Smooth muscle cell of the umbilical artery (primary cell): ENCODE data around the gene CABP4. TPM values are rescaled to one million over a fixed set of nuclear protein-coding genes. Genes with fewer than 3 reads are reported as not detected.

Experiments
- total RNA-seq: library from RNA; depleted of rRNA; stranded (reverse); fragments of >200 nt; gene quantifications from 2 replicates; pipeline ENCODE4 v1.2.3, GENCODE V29; 2014

CABP4 gene
- not detected in 2 replicates for total RNA-seq

DNA sequence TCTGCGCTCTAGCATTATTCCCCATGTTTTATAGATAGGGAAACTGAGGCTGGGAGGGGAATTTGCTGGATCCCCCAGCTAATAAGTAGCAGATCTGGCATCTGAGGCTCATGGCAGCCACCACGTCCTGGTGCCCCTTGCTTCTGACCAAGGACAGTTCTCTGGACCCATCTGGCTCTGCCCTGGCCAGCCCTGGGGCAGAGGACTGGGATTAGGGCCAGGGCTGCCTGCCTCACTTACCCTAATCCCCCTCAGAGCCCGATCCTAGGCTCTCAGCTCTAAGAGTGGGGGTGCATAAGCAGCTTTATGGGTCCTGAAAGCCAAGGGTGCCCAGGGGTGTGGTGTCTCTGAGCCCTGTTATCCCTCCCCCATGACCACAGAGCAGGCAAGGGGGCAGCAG lies at the start of gene CABP4:
TSS of gene CABP4 (plus strand) at position 301 of the 400 bp plus-strand sequence. CDS start at position 371, 70 bp downstream.

DNA sequence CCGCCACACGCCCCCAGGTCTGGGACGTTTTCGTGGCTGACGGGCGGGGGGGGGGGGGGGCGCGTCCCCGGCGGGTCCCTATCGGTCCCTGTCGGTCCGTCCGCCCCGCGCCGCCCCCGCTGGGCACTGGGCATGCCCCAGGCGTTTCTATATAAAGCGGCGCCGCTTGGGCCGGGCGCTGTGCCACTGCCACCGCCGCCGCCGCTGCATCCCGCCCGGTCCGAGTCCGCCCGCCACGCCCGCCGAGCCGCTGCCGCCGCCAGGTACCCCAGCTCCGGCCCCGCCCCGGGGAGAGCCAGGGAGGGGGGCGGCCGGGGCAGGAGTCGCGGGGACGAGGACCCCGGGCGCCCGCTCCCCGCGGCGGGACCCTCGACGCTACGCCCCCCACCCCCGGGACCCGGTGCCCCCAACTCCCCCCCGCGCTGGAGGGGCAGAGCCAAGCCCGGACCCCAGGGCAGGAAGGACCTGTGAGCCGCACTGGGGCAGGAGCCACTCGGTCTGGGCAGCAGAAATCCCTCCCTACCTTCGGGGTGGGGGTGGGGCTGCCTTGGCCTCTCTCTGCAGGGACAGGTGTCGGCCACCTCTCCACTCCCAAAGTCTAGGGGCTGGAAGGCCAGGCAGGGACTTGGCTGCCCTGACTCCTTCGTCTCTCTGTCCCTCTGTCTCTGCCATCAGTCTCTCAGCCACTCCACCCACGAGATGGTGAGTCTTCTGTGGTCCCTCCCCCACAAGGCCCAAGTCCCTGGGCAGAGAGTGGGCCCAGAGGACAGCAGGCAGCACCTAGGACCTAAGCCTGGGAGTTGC lies 39.5 kb upstream of the CABP4 start, which contains the start of gene CARNS1:
TSS of gene CARNS1 (plus strand) at position 178 of the 804 bp plus-strand sequence. CDS start at position 700, 522 bp downstream.

DNA sequence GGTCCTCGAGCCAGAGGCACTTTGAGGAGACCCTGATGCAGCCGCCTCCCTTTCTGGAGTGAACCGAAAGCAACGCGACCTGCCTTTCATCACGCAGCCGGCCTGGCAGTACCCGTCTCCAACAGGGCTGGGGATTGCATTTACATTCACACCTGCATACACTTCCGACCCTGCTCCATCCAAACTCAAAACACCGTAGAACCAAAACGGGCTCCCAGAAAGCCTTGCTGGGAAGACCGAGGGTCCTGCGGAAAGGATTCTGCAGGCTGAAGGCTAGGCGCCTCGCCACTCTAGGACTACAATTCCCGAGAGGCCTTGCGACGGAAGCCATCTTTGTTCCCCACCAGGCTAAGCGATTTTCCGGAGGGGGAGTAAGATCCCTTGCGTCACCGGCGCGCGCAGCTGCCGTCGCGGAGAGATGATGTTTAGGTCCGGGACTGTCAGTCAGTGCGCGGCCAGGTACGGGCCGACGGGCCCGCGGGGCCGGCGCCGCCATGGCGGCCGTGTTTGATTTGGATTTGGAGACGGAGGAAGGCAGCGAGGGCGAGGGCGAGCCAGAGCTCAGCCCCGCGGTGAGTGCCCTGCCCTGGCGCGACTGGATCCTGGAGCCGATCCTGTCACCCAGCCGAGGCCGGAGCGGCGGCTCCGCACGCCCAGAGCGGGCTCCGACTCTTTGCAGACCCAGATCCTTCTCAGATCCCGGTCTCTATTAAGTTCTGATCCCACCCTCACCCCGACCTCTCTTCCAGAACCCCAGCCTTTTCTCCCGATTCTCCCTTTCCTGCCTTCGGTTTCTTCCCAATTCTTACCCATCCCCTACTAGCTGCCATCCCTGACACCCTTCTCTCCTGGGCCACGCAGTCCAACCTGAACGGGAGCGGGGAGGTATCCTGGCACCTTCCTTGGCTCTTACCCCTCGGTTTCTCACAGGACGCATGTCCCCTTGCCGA lies 26.8 kb upstream of the CABP4 start, which contains the start of gene RPS6KB2:
TSS of gene RPS6KB2 (plus strand) at position 443 of the 950 bp plus-strand sequence. CDS start at position 495, 52 bp downstream.

DNA sequence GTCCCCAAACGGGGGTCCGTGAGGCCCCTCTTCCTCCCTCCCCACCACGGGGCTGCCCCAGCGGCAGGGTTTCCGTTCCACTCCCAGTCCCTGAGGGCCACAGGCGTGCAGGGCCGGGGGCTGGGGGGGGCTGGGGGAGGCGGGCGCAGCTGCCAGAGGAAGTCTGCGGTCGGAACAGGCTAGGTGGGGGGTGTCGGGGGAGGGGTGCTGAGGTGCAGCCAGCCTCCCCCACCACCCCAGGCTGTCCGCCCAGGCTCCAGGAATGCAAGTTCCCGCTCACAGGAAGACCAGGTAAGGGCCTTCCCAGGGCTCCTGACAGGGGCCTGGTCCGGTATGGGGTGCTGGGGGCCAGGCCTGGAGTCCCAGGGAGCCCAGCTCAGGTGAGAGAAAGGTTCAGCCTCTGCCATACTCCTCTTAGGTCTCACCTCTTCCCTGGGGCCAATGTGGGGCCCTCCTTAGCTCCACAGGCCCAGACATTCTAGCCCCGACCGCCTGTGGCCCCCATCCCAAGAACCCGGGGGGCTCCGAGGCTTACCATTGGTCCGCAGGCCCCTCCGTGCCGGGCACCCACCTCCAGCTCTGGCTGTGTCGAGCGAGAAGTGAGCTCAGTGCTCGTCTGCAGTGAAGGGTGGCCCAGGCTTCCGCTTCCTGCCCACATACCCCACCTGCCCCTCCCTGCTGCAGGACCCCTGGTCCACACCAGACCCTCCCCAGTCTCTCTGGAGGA lies 17.9 kb upstream of the CABP4 start, which contains the start of gene PTPRCAP:
TSS of gene PTPRCAP (minus strand) at position 601 of the 727 bp plus-strand sequence. CDS start at position 538, 63 bp downstream.

DNA sequence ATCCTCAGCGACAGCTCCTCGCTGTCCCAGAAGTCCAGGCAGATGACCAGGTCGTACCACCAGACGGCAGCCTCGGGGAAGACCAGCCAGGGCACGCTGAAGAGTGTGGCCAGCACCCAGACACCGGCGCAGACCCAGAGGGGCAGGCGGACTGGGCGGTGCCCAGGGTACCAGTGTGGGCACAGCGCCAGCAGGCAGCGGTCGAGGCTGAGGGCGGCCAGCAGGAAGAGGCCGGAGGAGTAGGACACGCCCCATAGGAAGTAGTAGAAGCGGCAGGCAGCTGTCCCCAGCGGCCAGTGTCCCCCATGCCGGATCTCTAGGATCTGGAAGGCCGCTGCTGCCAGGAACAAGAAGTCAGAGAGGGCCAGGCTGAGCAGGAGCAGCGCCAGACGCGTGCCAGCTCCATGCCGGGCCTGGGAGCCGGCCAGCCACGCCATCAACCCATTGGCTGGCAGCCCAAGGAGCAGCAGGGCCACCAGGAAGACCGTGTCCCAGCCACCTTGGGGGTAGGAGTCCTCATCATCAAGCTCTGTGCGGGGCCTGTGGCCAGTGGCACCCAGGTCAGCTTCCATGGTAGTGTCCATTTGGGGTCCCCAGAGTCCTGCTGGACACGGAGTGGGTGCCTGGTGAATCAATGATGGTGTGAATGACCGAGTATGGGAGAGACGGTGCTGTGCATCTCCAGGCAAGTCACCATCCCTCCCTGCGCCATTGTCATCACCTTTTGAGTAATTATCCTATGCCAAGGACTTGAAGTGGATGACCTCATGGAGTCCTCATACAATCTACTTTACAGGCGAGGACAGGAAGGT lies 2.8 kb upstream of the CABP4 start, which contains the start of gene GPR152:
TSS of gene GPR152 (minus strand) at position 589 of the 812 bp plus-strand sequence. CDS start at position 584, 5 bp downstream.

DNA sequence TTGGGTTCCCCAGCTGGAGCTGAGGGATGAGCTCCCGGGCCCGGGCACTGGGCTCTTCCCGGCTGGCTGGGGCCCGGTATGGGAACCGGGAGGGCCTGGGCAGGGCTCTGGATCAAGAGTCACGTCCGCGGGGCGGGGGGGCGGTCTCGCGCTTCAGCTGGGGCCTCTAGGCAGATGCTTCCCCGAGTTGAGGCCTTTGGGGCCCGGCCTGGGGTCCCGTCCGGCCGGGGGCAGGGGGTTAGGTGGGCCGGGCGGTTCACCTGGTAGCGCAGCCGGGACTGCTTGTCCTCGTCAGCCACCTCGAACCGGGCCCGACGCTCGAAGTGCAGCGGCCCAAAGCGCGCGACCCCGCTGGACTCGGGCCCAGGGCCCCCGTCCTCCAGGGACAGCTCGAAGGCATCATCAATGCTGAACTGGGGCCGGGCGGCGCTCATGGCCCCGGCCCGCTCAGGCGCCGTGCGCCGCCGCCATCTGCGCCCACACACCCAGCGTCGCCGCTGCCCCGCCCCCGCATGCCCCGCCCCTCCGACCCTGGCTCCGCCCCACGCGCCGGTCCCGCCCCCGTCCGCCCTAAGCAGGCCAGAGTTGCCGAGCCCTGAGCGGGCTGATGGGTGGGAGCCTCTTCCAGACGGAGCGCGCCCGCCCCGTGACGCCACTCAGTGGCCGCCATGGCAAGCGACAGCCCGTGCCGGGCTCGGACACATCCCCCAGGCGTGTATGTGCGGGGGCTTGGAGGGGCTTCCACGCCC lies 13.8 kb downstream of the CABP4 start, which contains the start of gene TMEM134:
TSS of gene TMEM134 (minus strand) at position 493 of the 749 bp plus-strand sequence. CDS start at position 434, 59 bp downstream.

DNA sequence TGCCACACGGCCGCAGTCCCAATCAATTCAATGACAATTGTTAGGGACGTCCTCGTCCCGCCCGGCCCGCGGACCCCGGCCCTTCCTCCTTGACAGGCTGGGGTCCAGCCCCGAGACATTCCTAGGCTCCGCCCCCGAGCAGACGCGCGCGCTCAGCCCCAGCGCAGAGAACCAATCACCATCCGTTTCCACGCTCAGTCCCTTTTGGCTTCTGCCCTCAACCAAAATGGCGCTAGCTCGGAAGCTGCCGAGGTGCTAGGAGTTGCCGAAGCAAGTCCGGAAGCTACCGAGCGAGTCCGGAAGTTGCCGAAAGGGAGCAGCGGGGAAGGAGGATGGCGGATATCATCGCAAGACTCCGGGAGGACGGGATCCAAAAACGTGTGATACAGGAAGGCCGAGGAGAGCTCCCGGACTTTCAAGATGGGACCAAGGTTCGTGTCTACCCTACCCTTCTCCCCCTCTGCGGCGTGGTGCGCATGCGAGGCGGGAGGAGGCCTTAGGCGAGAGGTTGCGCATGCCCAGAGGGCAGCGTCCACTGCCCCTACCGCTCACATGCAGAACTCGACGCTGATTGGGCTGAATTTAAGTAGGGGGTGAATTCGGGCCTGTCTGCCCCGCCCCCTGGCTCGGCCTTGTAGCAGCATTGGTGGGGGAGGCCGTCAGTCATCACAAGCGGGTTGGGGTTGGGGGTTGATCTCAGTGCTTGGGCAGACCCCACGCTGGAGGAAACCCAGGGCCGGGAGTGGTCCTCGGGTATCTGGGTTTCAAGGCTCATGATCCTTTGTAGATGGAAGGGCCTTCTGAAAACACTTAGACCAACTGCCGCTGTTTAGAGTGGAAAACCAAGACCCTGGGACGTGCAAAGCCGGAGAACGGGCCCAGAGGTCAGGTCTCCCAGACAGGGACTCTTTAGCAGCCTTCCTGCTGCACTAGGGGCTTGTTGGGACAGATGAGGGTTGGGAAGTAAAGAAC lies 28.0 kb downstream of the CABP4 start, which contains the start of gene AIP:
TSS of gene AIP (plus strand) at position 200 of the 972 bp plus-strand sequence. CDS start at position 333, 133 bp downstream.

DNA sequence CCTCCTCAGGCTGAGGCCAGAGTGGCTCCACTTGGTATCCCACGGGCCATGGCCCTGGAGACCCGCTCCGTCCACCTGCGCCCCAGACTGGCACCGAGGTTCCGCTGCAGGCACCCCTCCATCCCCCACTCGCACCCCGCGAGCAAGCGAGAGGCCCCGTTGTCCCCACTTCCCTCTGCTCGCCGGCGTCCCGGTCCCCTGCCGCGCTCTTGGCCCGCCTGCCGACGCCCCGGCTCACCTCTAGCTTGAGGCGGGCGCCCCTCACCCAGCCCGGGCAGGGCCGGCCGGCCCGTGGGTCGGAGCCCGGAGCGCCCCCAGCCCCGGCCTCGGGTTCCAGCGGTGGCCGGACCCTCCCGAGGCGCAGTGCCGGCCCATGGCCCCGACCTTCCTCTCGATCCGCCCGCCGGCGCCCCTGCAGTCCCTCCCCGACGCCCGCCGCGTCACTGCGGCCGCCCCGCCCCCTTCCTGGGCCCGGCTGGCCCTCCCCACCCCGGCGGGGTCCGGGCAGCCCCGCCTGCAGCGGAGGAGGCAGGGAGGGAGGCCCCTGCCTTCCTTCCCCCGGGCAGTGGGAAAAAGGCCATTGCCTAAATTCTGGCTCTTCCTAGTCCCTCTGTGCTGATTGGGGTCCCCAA lies 49.9 kb downstream of the CABP4 start, which contains the start of gene PITPNM1:
TSS of gene PITPNM1 (minus strand) at position 414 of the 632 bp plus-strand sequence. CDS start 1,183 bp downstream, outside the sequence.

DNA sequence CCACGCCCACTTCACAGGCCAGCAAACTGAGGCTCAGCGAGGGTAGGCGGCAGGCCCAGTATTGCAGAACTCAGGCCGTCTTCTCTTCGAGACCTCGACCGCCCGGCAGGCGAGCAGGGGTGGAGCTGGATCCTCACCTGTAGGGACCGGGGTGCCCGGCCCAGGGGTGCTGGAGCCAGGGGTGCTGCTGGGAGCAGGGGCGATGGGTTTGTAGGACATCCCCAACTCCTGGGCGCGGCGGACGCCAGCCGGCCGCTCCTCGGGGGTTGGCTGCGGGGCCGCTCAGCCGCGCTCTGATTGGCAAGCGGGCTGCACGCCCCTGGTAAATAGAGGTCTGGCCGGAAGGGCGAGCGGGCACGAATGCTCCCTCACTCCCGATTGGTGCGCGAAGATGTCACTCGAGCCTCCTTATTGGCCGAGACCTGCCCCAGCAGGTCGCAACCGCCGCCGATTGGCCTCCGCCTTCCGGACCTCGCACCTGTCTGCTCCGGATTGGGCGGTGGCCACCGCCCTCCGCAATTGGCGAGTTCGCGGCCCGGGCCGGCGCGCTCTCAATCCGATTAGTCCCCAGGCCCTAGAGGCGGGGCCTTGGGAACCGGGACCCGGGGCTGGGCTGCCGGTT lies 52.8 kb downstream of the CABP4 start, which contains the start of gene CDK2AP2:
TSS of gene CDK2AP2 (minus strand) at position 299 of the 622 bp plus-strand sequence. CDS start at position 219, 80 bp downstream.

Other genes starting within 250 kb of the CABP4 start
- gene GRK2, start 188.9 kb upstream of the CABP4 start, total RNA-seq, result 24.6 and 33.1 TPM in 2 replicates
- gene ANKRD13D, start 166.1 kb upstream of the CABP4 start, total RNA-seq, result 39.8 and 50.2 TPM in 2 replicates
- gene SSH3, start 151.8 kb upstream of the CABP4 start, total RNA-seq, result 13.1 and 18.6 TPM in 2 replicates
- 44.2 and 48.7 TPM in 2 replicates for gene POLD4, start 101.8 kb upstream of the CABP4 start, total RNA-seq
- gene CLCF1, start 81.8 kb upstream of the CABP4 start, total RNA-seq, result 1.8 and 4.2 TPM in 2 replicates
- 5.2 and 7.4 TPM in 2 replicates for gene RAD9A, start 63.4 kb upstream of the CABP4 start, total RNA-seq
- 92.3 and 121 TPM in 2 replicates for gene PPP1CA, start 53.5 kb upstream of the CABP4 start, total RNA-seq
- not detected in 2 replicates for gene TBC1D10C, start 51.3 kb upstream of the CABP4 start, total RNA-seq
- 0.30 and 0.51 TPM in 2 replicates for gene CARNS1, start 39.7 kb upstream of the CABP4 start, total RNA-seq
- 34.6 and 38.0 TPM in 2 replicates for gene RPS6KB2, start 26.9 kb upstream of the CABP4 start, total RNA-seq
- 0.42 TPM in 1 of 2 replicates, not detected in the other for gene PTPRCAP, start 17.7 kb upstream of the CABP4 start, total RNA-seq
- gene CORO1B, start 11.9 kb upstream of the CABP4 start, total RNA-seq, result 123 and 144 TPM in 2 replicates
- gene GPR152, start 2.6 kb upstream of the CABP4 start, total RNA-seq, result not detected in 2 replicates
- 38.1 and 38.6 TPM in 2 replicates for gene TMEM134, start 13.9 kb downstream of the CABP4 start, total RNA-seq
- gene AIP, start 27.7 kb downstream of the CABP4 start, total RNA-seq, result 51.1 and 80.2 TPM in 2 replicates
- 17.8 and 31.0 TPM in 2 replicates for gene PITPNM1, start 50.0 kb downstream of the CABP4 start, total RNA-seq
- gene CDK2AP2, start 52.8 kb downstream of the CABP4 start, total RNA-seq, result 18.4 and 25.8 TPM in 2 replicates
- not detected in 2 replicates for gene CABP2, start 68.1 kb downstream of the CABP4 start, total RNA-seq
- gene GSTP1, start 128.5 kb downstream of the CABP4 start, total RNA-seq, result 647 and 1,272 TPM in 2 replicates
- gene NDUFV1, start 151.6 kb downstream of the CABP4 start, total RNA-seq, result 127 and 147 TPM in 2 replicates
- 4.5 and 5.3 TPM in 2 replicates for gene NUDT8, start 174.6 kb downstream of the CABP4 start, total RNA-seq
- gene TBX10, start 184.4 kb downstream of the CABP4 start, total RNA-seq, result not detected in 2 replicates
- not detected in 2 replicates for gene ACY3, start 195.4 kb downstream of the CABP4 start, total RNA-seq
- not detected in 2 replicates for gene ALDH3B2, start 219.3 kb downstream of the CABP4 start, total RNA-seq